GM12878 (cell line): ENCODE measurements around the gene TAF7L.

Experiments used
- ASH2L ChIP-seq: fragments of 300-600, 200-600 bp; sonication (generic); IDR thresholded peaks from 2 replicates; pipeline ENCODE4 v1.6.1; 2017; ENCODE audit warnings: low read depth, mild to moderate bottlenecking, borderline replicate concordance
- CBFB ChIP-seq: IDR thresholded peaks from 2 replicates; pipeline ENCODE4 v1.6.1; 2016; ENCODE audit warnings: antibody characterized with exemption, low read depth
- CTCF ChIP-seq, 3 experiments: IDR thresholded peaks in 2 of 3; conservative IDR thresholded peaks in 1 of 3; 2 replicates each; pipeline ENCODE4 v1.5.1; 2011; ENCODE audit warnings: low read depth in 3 of 3, low read length in 3 of 3, mild to moderate bottlenecking in 3 of 3, control low read depth in 2 of 3, moderate library complexity in 2 of 3, inconsistent platforms in 1 of 3, mixed read lengths in 1 of 3; ENCODE audit not compliant: control insufficient read depth in 2 of 3, insufficient read depth in 1 of 3; ENCODE audit errors: extremely low read depth in 1 of 3
- ELK1 ChIP-seq: IDR thresholded peaks from 2 replicates; pipeline ENCODE4 v1.6.1; 2012; ENCODE audit warnings: low read depth, low read length, improper control_type of control experiment
- MYC ChIP-seq: IDR thresholded peaks from 2 replicates; pipeline ENCODE4 v1.6.1; 2011; ENCODE audit warnings: mild to moderate bottlenecking, low read length, moderate library complexity, inconsistent platforms; ENCODE audit not compliant: insufficient read depth, insufficient replicate concordance, insufficient read length, severe bottlenecking
- NFYB ChIP-seq: IDR thresholded peaks from 2 replicates; pipeline ENCODE4 v1.6.1; 2011; ENCODE audit warnings: low read depth, mild to moderate bottlenecking, low read length, improper control_type of control experiment, moderate library complexity; ENCODE audit not compliant: insufficient read depth
- RAD21 ChIP-seq: IDR thresholded peaks from 2 replicates; pipeline ENCODE4 v1.6.1; 2011; ENCODE audit warnings: mild to moderate bottlenecking, low read depth, low read length, moderate library complexity; ENCODE audit not compliant: insufficient read depth
- YY1 ChIP-seq: IDR thresholded peaks from 2 replicates; pipeline ENCODE4 v1.6.1; 2011; ENCODE audit warnings: low read depth, mild to moderate bottlenecking, low read length
- ZBTB40 ChIP-seq: fragments of 450-650 bp; IDR thresholded peaks from 2 replicates; pipeline ENCODE4 v1.6.1; 2016; ENCODE audit warnings: mild to moderate bottlenecking, moderate library complexity, borderline replicate concordance
- ZNF274 ChIP-seq: IDR thresholded peaks from one replicate; pipeline ENCODE4 v1.8.0; 2011; ENCODE audit not compliant: insufficient read length, insufficient read depth

GRCh38 chrX:101265869-101266428, 25.2 kb downstream of the TAF7L start:
- no peak for TF ChIP-seq ELK1
- no peak for TF ChIP-seq CBFB
- no peak for TF ChIP-seq RAD21
- no peak for TF ChIP-seq YY1
- TF ChIP-seq ASH2L: no peak
- TF ChIP-seq NFYB: no peak
- TF ChIP-seq ZNF274: no peak
- no peak for TF ChIP-seq MYC
- TF ChIP-seq CTCF (IDR thresholded peaks at IDR 0.05 in 2 of 3, conservative IDR thresholded peaks at IDR 0.05 in 1 of 3; ENCODE audit: control insufficient read depth in 2 of 3, extremely low read depth in 1 of 3, insufficient read depth in 1 of 3, low read depth in 3 of 3, low read length in 3 of 3): no peak
- TF ChIP-seq ZBTB40: no peak
